GM12872 (cell line): Measurements from ENCODE around the gene GNGT2.

Source experiments
- CTCF ChIP-seq: IDR thresholded peaks from 3 replicates; pipeline ENCODE4 v1.5.1; 2011; ENCODE audit warnings: low read depth, mild to moderate bottlenecking, low read length, moderate library complexity; ENCODE audit not compliant: insufficient read depth

Gene GNGT2

GRCh38 chr17:49180303-49180702 lies 30.1 kb downstream of the GNGT2 start:
- TF ChIP-seq CTCF = peak; percentile 88

GRCh38 chr17:49170216-49170615 lies 40.2 kb downstream of the GNGT2 start:
- TF ChIP-seq CTCF = no peak

- no peak for TF ChIP-seq CTCF
These were observed 41.7 kb downstream of the GNGT2 start for GRCh38 chr17:49168706-49169105.

GRCh38 chr17:49165143-49165542 lies 45.2 kb downstream of the GNGT2 start:
- TF ChIP-seq CTCF = no peak

GRCh38 chr17:49162866-49163265 lies 47.5 kb downstream of the GNGT2 start:
- TF ChIP-seq CTCF = no peak

GRCh38 chr17:49157784-49158183 lies 52.6 kb downstream of the GNGT2 start:
- TF ChIP-seq CTCF = no peak

- no peak for TF ChIP-seq CTCF
These were observed 54.1 kb downstream of the GNGT2 start for GRCh38 chr17:49156256-49156655.
